ACC112 (cell line): Measurements from ENCODE around the gene PRR14L.
A peak's percentile ranks its signal among the peaks of the same experiment; 100 is the strongest.
"Not testable (repeated sequence)": the region's sequence is repeated elsewhere in the genome, so short reads cannot be mapped to it uniquely, and the experiment has no call there.

Experiments
- H2AFZ ChIP-seq: fragments of 200-600 bp; sonication (generic); one replicate; pipeline ENCODE4 v1.6.0; 2017; ENCODE audit warnings: antibody characterized with exemption, low read length; ENCODE audit not compliant: unreplicated experiment
- H3K27ac ChIP-seq: fragments of 200-600 bp; sonication (generic); 2 replicates; pipeline ENCODE4 v1.5.1; 2014; ENCODE audit warnings: low read depth, mild to moderate bottlenecking, antibody characterized with exemption, low read length, moderate library complexity
- H3K27me3 ChIP-seq: fragments of 200-600 bp; sonication (generic); 2 replicates; pipeline ENCODE4 v1.6.1; 2014; ENCODE audit warnings: mild to moderate bottlenecking, antibody characterized with exemption, low read length, moderate library complexity, mixed read lengths; ENCODE audit not compliant: insufficient read depth
- H3K36me3 ChIP-seq: fragments of 200-600 bp; sonication (generic); 2 replicates; pipeline ENCODE4 v1.6.1; 2016; ENCODE audit warnings: mild to moderate bottlenecking, antibody characterized with exemption, low read length, moderate library complexity, mixed read lengths; ENCODE audit not compliant: insufficient read depth
- H3K4me1 ChIP-seq: fragments of 200-600 bp; sonication (generic); one replicate; pipeline ENCODE4 v1.6.1; 2016; ENCODE audit warnings: low read length, mixed read lengths; ENCODE audit not compliant: insufficient read depth, unreplicated experiment, control insufficient read depth
- H3K4me3 ChIP-seq: fragments of 200-600 bp; sonication (generic); 2 replicates; pipeline ENCODE4 v1.5.1; 2014; ENCODE audit warnings: mild to moderate bottlenecking, low read depth, low read length
- H3K79me2 ChIP-seq: fragments of 200-600 bp; sonication (generic); one replicate; pipeline ENCODE4 v1.6.0; 2016; ENCODE audit warnings: low read length; ENCODE audit not compliant: control insufficient read depth, unreplicated experiment, insufficient read depth

PRR14L gene

DNA sequence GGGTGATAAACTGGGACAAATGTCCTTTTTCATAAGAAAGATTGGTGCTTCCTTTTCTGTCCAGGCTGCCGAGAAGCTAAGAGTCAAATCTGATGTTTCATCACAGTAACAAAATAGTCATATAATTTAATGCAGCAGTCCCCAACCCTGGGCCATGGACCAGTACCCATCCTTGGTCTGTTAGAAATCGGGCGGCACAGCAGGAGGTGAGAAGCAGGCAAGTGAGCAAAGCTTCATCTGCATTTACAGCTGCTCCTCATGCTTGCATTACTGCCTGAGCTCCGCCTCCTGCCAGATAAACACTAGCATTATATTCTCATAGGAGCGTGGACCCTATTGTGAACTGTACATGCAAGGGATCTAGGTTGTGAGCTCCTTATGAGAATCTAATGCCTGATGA, 26.2 kb downstream of the PRR14L start:
- no peaks in the 10 kb centered on the region for H3K36me3 ChIP-seq
- no peak overlapping the region for H3K4me3 ChIP-seq
- H2AFZ ChIP-seq, result no peak overlapping the region
- no peaks in the 10 kb centered on the region for H3K27me3 ChIP-seq
- H3K79me2 ChIP-seq, result no peaks in the 10 kb centered on the region
- H3K27ac ChIP-seq, result no peak overlapping the region
- H3K4me1 ChIP-seq, result no peaks in the 10 kb centered on the region

DNA sequence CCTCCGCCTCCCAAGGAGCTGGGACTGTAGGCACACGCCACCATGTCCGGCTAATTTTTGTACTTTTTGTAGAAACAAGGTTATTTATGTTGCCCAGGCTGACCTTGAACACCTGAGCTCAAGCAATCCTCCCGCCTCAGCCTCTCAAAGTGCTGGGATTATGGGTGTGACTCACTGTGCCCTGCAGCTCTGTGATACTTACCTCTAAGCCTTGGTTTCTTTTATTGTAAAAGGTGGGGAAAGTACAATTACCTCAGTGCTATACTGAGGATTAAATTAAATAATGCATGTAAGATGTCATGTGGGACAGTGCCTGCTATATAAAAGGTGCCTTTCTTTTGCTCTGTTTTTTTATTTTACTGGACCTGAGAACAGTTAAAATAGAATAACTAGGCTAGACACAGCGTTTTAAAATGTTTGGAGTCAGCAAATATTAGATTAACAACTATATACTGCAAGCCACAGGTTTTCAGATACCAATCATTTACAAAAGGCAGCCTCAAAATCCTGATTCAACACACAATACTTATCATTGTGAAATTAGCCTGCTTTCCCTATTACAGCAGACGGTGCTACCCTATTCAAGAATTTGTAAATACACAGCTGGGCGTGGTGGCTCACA, 30.0 kb downstream of the PRR14L start:
- no peaks in the 10 kb centered on the region for H3K27me3 ChIP-seq
- H3K79me2 ChIP-seq, result no peaks in the 10 kb centered on the region
- no peak overlapping the region for H3K4me3 ChIP-seq
- peaks cover 17% of the 10 kb centered on the region for H3K36me3 ChIP-seq
- no peak overlapping the region for H3K27ac ChIP-seq
- H2AFZ ChIP-seq, result no peak overlapping the region
- H3K4me1 ChIP-seq, result no peaks in the 10 kb centered on the region

DNA sequence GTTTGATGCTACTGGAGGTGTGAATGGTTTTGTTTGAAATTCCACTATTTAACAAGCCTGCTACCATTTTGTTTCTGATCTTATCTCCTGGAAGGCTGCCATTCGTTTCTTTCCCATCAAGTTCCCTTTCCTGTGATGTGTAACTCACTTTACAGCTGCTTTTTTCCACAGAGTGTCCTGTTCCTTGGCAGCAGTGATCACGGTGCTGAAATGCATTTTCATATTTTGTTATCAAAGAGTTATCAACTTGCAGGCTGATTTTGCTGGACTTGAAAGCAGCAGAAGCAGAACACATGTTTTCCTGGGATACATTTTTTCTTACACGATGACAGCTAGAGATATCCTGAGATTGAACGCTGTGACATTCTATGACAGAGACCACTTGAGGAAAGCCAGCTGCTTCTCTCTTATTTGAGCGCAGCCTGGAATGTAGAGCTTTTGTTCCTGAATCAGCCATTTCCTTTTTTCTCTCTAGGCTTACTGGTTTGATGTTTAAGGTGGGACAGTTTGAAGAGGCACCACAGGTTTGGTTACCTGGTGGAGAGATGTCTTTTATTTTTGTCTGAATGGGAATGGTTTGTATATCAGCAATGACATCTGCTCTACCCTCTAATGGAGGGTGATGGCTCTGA, 34.7 kb downstream of the PRR14L start:
- Histone ChIP-seq H3K79me2 (no peaks in the 10 kb centered on the region), H3K27ac (no peak overlapping the region), H2AFZ (no peak overlapping the region), H3K27me3 (no peaks in the 10 kb centered on the region), H3K4me3 (no peak overlapping the region), H3K4me1 (no peaks in the 10 kb centered on the region), H3K36me3 (peaks cover 31% of the 10 kb centered on the region)

DNA sequence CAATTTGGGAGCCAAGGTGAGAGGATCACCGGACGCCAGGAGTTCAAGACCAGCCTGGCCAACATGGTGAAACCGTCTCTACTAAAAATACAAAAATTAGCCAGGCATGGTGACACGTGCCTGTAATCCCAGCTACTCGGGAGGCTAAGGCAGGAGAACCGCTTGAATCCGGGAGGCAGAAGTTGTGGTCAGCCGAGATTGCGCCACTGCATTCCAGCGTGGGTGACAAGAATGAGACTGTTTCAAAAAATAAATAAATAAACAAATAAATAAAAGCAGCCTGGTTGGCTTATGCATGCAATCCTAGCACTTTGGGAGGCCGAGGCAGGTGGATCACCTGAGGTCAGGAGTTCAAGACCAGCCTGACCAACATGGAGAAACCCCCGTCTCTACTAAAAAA, 38.7 kb downstream of the PRR14L start:
- H3K4me1 ChIP-seq, H2AFZ ChIP-seq, H3K27me3 ChIP-seq, H3K79me2 ChIP-seq, H3K27ac ChIP-seq, H3K4me3 ChIP-seq: not testable (repeated sequence)
- H3K36me3 ChIP-seq, result peaks cover 24% of the 10 kb centered on the region

DNA sequence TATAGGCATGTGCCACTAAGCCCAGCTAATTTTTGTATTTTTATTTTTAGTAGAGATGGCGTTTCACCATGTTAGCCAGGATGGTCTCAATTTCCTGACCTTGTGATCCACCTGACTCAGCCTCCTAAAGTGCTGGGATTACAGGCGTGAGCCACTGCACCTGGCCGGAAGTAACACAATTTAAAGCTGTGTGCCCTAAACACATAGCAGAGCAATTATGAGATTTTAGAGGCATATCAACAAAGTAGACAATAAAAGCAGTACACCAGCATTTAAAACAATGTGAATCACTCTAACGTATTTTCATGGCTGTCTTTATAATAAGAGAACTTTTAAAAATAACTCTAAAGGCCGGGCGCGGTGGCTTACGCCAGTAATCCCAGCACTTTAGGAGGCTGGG, 42.4 kb downstream of the PRR14L start:
- no peak overlapping the region for H3K4me3 ChIP-seq
- H3K4me1 ChIP-seq, result no peaks in the 10 kb centered on the region

DNA sequence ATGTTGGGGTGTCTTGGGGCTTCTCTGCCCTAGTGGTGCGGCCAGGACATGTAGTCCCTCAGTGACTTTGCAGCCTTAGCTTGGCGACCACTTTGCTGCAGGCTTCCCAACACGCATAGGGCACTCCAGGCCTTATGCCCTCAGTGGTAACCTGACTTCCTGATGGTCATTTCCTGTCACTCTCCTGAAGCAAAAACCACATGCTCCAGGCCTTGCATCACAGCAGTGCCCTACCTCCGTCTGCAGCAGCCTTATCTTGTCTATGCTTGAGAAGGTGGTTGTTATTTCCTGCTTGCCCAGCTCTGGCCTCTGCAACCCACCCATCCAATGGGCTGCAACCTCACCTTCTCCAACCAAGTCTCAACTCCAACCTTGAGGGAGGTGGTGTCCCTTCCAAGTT, 54.5 kb downstream of the PRR14L start:
- Histone ChIP-seq H3K79me2 (no peaks in the 10 kb centered on the region), H3K4me3 (no peak overlapping the region), H3K4me1 (peaks cover 5% of the 10 kb centered on the region), H3K27ac (no peak overlapping the region), H3K36me3 (peaks cover 6% of the 10 kb centered on the region; the same call in 1 of the 2 replicates), H2AFZ (no peak overlapping the region), H3K27me3 (no peaks in the 10 kb centered on the region)

More for the DNA sequence above, 42.4 kb downstream of the PRR14L start:
- Histone ChIP-seq H2AFZ (no peak overlapping the region), H3K27ac (no peak overlapping the region), H3K27me3 (no peaks in the 10 kb centered on the region), H3K36me3 (no peaks in the 10 kb centered on the region), H3K79me2 (no peaks in the 10 kb centered on the region)

DNA sequence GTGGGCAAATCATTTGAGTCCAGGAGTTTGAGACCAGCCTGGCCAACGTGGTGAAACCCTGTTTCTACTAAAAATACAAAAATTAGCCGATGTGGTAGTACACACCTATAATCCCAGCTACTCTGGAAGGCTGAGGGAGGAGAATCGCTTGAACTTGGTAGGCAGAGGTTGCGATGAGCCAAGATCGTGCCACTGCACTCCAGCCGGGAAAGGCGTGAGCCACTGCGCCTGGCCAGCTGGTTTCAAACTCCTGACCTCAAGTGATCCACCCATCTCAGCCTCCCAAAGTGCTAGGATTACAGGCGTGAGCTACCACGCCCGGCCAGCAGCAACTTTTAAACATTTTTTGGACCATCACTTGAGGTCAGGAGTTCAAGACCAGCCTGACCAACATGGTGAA, 55.9 kb downstream of the PRR14L start:
- not testable (repeated sequence) for H2AFZ ChIP-seq, H3K4me1 ChIP-seq, H3K36me3 ChIP-seq, H3K27ac ChIP-seq, H3K79me2 ChIP-seq, H3K4me3 ChIP-seq, H3K27me3 ChIP-seq

DNA sequence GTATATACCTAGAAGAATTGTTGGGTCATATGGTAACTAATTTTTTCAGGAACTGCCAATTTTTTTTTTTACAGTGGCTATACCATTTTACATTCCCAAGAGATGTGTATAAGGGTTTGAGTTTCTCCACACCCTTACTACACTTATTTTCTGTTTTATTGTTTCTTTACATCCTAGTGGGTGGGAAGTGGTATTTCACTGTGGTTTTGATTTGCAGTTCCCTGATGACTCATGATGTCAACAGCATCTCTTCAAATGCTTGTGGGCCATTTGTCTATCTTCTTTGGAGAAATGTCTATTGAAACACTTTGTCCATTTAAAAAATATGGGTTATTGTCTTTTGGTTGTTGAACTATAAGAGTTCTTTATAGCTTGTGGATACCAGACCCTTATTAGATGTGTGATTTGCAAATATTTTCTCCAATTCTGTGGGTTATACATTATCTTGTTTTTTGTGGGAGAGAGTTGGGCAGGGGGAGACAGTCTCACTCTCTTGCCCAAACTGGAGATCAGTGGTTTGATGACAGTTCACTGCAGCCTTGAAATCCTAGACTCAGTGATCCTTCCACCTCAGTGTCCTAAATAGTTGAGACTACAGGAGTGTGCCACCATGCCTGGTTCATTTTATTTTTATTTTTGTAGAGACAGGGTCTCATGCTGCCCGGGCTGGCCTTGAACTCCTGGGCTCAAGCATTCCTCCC, 57.6 kb downstream of the PRR14L start:
- Histone ChIP-seq H3K4me3 (no peak overlapping the region), H3K36me3 (peaks cover 6% of the 10 kb centered on the region; the same call in 1 of the 2 replicates), H3K79me2 (no peaks in the 10 kb centered on the region), H3K27me3 (no peaks in the 10 kb centered on the region), H3K27ac (no peak overlapping the region), H2AFZ (no peak overlapping the region), H3K4me1 (peaks cover 5% of the 10 kb centered on the region)

DNA sequence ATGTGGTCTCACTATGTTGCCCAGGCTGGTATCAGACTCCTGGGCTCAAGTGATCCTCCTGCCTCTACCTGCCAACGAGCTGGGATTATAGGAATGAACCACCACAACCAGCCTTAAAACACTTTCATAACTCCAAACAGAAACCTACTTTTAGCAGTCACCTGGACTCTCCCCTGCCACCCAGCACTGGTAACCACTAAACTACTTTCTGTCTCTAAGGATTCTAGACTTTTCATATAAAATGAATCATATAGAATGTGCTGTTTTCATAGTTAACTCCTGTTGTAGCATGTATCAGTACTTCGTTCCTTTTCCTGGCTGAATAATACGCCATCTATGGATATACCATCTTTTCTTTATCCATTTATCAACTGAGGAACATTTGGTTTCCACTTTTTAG, 58.5 kb downstream of the PRR14L start:
- Histone ChIP-seq H3K27ac (no peak overlapping the region), H3K4me3 (no peak overlapping the region), H3K4me1 (peaks cover 5% of the 10 kb centered on the region), H3K79me2 (no peaks in the 10 kb centered on the region), H2AFZ (no peak overlapping the region), H3K36me3 (peaks cover 6% of the 10 kb centered on the region; the same call in 1 of the 2 replicates), H3K27me3 (no peaks in the 10 kb centered on the region)

DNA sequence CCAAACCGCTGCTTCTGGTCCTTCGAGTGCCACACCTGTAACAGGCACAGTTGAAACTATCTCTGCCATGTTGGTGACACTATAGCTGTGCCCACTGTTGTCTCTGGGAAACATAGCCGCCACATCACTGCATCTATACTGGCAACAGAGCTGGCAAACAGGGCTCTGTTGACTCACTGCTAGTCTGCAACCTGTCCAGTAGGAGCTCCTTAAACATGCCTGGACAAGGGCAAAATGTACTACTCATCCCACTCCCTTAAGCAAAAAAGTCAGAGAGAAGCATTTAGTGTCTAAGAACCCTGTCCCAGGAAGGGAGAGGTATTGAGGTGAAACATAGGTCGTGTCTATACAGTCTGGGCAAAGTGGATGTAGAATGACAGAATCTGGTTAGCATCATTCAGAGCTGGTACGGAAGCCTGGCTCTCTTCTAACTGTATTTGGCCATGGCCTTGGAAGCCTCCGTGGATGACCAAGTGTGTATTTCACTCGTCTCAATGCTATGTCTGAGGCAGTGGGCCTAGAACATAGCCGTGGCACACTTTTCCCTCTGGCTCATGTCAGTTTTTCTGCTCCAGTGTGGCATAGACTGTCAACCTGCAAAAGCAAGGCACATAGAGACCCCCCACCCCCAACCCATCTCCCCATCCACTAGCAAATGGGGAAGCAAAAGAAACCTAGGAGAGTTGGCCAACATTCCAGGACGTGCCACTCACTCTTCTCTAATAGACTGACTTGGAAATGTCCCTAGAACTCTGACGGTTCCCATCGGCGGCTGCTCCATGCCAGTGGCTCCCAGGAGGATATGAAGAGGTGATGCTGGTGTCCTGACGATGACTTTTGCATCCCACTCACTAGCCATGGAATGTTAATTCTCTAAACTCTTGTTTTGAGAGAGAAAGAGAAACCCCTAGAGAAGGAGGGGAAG, 66.5 kb downstream of the PRR14L start:
- Histone ChIP-seq H3K27me3 (no peaks in the 10 kb centered on the region), H3K4me1 (peaks cover 34% of the 10 kb centered on the region), H3K36me3 (no peaks in the 10 kb centered on the region; the same call in none of the 2 replicates), H3K79me2 (no peaks in the 10 kb centered on the region), H3K4me3 (no peak overlapping the region), H3K27ac (peak overlapping the region; percentile 19; the same call in 1 of the 2 replicates), H2AFZ (no peak overlapping the region)
